Activated CD4-positive, alpha-beta T cell treated with anti-CD3 and anti-CD28 coated beads for 48 hours (primary cell): ENCODE measurements around the gene RDM1.

Experiments used
- DNase-seq: peaks from one replicate; pipeline ENCODE4 v3.0.0-alpha.2; 2020

The RDM1 gene

GRCh38 chr17:35870906-35871819, 59.4 kb downstream of the RDM1 start:
- peak; percentile 40 for DNase-seq

GRCh38 chr17:35868737-35869136, 61.8 kb downstream of the RDM1 start, which contains the start of gene HEATR9:
Gene HEATR9, minus strand, starts transcription at chr17:35868891. Its CDS starts 149 bp downstream, at chr17:35868742.
- DNase-seq, result no peak
